ENCODE measurements around the gene LARP1B.

- TF ChIP-seq, protein P1, sequence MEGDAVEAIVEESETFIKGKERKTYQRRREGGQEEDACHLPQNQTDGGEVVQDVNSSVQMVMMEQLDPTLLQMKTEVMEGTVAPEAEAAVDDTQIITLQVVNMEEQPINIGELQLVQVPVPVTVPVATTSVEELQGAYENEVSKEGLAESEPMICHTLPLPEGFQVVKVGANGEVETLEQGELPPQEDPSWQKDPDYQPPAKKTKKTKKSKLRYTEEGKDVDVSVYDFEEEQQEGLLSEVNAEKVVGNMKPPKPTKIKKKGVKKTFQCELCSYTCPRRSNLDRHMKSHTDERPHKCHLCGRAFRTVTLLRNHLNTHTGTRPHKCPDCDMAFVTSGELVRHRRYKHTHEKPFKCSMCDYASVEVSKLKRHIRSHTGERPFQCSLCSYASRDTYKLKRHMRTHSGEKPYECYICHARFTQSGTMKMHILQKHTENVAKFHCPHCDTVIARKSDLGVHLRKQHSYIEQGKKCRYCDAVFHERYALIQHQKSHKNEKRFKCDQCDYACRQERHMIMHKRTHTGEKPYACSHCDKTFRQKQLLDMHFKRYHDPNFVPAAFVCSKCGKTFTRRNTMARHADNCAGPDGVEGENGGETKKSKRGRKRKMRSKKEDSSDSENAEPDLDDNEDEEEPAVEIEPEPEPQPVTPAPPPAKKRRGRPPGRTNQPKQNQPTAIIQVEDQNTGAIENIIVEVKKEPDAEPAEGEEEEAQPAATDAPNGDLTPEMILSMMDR (IDR thresholded peaks at IDR 0.05) = no peak
- no peak for TF ChIP-seq EZH2phosphoT487 (IDR thresholded peaks at IDR 0.05)
- no peak for TF ChIP-seq EZH2 (IDR thresholded peaks at IDR 0.05)
Measured at GRCh38 chr4:128145727-128146126, 84.6 kb downstream of the LARP1B start.

Data from neural progenitor cell (in vitro differentiated cells).